UCSD-AML1 (cell line): ENCODE results near the gene ZNF428.
"Not testable (repeated sequence)": the region's sequence is repeated elsewhere in the genome, so short reads cannot be mapped to it uniquely, and the experiment has no call there.

Experiments
- DNase-seq: peaks from one replicate; lab custom pipeline; 2025; ENCODE audit not compliant: unreplicated experiment; lab: John Stamatoyannopoulos, UW

Gene ZNF428

DNA sequence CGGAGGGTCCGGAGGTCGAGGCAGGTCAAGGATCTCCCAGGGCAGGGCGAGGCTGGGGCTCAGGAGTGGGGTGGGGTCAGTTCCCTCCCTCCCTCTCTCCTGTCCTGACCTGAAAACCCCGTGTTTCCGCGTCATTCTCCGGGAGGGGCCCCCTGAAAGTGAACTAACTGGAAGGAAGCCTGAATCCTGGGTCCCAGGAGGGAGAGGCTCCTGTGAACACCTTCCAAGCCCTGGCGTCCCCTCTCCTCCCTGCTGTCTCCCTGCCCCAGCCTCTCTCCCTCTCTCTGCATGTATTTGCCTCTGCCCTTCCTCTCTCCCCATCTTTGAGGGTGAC lies 21.0 kb upstream of the ZNF428 start:
- no peak for DNase-seq

DNA sequence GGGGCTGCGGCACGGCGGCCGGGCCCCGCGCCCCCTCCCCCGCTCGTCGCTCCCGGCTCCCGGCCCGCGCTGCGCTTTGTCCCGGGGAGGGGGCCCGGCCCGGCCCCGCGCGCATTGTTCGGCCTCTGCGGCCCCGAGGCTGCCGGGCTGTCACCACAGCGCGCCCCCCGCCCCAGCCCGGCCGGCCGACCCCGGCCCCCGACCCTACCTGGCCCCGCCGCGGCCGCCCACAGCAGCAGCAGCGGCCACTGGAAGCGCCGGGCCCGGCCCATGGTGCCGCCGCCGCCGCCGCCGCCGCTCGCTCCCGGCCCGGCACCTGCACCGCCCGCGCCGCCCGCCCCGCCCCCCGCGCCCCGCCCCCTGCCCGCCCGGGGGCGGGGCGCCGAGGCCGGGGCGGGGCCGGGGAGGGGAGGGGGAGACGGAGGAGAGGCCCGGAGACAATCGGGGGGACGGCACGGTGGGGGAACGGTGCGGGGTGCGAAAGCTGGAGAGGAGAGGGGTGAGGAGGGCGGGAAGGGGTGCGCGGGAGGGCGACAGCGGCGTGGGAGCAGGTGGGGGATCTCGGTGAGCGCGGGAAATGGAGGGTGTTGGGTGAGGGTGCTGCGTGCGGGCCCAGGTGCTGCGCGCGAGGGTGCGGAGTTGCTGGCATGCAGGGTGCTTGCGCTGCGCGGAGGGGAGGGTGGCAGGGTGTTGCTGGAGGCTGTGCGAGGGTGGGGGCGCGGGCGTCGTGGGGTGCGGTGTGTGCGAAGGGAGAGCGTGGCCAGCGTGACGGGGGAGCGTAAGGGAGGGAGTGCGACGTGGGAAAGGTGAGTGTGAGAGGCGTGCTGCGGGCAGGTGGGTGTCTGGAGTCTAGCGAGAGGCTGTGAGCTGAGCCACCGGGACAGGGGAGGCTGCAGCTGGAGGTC lies 20.3 kb upstream of the ZNF428 start, which contains the start of gene CADM4:
TSS of gene CADM4 (minus strand) at position 332 of the 905 bp plus-strand sequence. CDS start at position 272, 60 bp downstream.
- no peak for DNase-seq

DNA sequence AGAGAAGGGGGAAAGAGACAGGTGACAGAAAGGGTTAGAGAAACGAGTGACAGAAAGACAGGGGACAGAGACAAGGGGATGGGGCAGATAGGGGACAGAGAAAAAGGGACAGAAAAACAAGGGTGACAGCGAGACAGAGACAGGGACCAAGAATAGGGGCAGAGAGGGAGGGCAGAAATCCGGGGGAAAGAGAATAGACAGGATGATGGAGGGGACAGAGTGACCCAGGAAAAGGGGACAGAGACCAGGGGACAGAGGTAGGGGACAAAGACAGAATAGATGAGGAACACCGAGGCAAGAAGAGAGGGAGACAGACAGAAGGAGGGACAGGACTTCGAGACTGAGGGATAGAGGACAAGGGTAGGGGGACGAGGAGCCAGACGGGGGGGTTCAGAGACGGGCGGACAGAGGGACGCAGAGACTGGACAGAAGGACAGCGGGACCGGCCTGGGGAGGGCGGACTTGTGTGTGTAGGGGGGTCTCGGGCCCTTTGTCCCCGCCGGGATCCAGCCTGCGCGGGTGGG lies 19.6 kb upstream of the ZNF428 start:
- no peak for DNase-seq

DNA sequence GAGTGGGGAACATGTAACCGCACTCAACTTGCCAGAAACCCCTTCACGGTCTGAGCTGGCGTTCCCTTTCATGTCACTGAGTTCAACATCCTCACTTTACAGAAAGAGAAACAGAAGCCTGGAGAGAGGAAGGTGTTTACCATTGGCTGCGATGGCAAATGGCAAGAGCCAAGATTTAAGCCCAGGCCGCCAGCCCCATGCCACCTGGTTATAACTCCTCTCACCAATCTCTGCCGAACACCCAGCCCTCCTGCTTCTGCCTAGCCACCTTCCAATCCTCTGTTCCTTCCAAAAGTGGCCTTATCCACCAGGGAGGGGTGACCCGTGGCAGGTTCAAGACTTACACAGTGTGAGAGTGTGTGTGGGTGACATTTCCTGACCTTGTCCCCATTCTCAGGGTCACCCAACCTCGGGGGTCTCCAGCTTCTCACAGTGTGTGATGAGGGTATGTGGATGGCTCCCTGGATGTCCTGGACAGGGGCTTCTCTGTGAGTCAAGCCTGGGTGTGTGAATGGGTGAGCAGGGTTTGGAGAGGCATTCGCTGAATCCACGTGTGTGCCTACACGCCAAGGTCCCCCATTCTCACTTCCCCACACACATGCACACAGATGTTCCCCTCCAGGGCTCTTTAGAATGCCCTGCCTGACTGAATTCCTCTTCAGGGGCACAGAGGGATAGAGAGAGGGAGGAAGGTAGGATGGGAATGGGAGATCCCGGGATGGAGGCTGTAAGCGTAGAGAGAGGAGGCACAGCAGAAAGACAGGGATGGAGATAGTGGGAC lies 19.0 kb upstream of the ZNF428 start:
- DNase-seq, result no peak

DNA sequence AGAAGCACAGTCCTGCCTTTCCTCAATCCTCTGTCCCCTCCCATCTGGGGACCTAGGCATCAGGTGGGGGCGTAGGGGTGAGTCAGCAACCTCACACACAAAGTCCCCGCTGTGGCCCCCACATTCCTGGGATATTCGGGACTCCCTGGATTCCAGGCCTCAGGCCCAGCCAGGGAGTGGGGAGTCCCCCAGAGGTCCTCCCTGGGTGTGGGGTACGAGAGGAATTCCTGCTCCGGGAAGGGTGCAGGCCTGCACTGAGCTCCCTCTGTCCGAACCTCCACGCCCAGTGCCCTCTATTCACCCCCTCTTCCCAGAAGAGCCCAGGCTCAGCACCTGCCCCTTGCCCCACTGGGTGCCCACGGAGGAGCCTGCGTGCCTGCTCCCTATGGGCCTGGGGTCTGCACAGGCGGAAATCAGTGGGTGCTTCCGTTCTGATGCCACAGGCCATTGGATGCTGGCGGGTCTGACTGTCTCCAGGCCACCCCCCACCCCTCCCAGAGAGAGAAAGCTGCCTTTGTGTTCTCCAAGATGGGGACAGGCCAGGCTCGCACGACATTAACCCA lies 16.8 kb upstream of the ZNF428 start:
- no peak for DNase-seq

DNA sequence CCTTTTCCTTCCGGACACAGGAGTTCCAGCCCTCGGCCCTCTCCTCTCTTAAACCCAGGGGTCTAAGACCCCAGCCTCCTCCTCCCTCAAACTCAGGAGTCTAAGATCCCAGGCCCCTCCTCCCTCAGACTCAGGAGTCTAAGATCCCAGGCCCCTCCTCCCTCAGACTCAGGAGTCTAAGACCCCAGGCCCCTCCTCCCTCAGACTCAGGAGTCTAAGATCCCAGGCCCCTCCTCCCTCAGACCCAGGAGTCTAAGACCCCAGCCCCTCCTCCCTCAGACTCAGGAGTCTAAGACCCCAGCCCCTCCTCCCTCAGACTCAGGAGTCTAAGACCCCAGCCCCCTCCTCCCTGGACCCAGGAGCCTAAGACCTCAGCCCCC lies 16.1 kb upstream of the ZNF428 start:
- DNase-seq, result not testable (repeated sequence)

DNA sequence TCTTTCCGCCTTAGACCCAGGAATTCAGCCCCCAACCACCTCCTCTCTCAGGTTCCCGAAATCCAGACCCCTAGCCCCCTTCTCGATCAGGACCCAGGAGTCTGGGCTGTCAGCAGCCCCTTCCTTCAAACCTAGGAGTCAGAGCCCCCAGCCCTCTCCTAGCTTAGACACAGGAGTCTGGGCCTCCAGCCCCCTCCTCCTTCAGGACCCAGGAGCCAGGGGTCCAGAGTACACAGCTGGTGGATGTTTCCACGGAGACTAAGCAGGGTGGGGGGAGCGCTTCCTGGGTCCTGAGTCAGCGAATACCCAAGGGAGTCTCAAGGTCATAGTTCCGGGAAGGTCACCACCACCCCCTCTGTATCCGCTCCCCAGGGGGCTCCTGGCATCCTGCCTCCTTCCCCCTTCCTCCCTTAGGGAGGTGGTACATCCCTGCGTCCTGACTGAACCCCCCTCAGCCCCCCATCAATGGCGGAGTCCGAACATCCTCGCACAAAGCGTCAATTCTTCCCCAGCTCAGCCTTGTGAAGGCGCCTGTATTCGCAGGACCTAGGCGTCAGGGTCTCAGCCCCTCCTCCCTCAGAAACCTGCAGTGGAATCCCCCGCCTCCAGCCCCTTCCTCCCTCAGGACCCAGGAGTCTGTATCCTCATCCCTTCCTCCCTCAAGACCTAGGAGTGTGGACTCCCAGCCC lies 15.6 kb upstream of the ZNF428 start:
- DNase-seq, result no peak

DNA sequence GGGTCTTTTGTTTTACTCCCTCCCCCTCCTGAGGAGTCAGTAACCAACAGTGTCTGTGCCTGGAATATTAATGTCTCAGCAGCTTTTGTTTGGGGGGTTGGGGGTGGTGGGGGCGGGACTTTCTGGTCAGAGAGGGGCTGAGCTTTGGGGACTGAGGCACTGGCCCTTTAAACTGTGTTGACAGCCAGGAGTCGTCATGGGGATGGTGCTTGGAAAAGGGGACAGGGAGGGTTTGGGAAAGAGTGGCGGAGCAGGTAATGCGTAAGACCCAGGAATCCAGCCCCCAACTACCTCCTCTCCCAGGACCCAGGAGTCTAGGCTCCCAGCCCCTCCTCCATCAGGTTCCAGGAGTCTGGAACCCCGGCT lies 15.1 kb upstream of the ZNF428 start:
- no peak for DNase-seq

DNA sequence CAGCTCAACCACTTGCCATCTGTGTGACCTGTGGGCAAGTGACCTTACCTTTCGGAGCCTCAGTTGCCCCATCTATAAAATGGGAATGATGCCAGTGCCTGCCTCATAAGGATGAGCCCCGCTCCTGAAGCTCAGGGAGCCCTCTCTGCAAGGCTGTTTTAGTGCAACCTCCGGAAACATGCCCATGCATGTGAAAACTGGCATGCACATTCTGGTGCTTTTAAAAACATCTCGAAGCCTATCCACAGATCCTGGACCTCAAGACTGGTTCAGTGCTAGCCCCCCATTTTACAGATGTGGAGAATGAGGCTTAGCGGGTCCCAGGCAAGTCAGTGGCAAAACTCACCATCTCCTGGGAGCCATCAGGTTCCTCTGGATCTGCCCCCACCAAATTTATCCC lies 14.6 kb upstream of the ZNF428 start:
- DNase-seq, result no peak

DNA sequence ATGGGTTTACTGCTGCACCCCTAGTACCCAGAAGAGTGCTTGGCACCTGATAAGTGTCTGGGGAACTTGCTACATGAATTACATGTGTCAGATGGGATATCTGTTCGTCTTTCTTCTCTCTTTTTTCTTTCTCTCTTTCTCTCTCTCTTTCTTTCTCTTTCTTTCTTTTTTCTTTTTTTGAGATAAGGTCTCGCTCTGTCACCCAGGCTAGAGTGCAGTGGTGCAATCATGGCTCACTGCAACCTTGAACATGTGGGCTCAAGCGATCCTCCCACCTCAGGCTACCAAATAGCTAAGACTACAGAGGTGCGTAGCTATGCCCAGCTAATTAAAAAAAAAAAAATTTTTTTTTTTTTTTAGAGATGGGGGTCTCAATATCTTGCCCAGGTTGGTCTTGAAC lies 14.1 kb upstream of the ZNF428 start:
- no peak for DNase-seq

DNA sequence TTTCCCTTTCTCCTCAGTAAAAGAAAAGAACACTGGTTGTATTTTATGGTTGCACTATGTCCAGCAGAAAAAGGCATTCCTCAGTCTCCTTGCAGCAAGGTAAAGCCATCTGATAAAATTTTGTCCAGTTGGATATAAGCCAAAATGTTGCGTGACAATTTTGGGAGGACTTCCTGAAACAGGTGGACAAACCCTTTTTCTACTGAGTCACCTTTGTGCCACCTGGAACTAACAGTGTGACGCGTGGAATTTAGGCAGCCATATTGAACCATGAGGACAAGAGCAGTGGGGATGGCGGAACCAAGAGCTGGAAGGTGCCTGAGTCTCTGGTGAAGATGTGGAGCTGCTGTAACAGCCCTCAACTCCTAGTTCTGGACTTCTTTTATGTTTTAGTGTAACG lies 12.1 kb upstream of the ZNF428 start:
- DNase-seq, result no peak

DNA sequence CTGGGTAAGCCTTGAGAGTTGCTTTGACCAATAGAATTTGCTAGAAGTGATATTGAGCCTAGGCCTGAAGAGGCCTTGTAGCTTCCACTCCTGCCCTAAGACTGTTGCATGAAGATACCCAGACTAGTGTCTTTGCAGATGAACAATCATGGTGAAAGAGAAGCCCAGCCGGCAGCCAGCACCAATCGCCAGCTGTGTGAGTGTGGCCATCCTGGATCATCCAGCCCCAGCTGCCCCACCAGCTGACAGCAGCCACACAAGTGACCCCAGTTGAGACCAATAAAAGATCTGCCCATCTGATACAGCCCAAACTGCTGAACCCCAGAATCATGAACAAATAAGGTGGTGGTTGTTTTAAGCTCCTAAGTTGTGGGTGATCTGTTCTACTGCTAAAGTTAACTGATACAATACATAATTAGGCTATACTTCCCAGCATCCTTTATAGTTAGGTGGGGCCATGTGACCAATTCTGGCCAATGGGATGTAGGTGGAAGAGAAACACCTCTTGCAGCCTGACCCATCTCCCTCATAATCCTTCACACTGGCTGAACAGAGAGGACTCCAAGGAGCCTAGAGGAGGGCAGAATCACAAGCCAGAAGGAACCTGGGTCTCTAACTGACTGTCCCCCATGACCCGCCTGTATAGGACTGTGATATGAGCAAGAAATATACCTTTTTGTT lies 9.4 kb upstream of the ZNF428 start:
- no peak for DNase-seq

DNA sequence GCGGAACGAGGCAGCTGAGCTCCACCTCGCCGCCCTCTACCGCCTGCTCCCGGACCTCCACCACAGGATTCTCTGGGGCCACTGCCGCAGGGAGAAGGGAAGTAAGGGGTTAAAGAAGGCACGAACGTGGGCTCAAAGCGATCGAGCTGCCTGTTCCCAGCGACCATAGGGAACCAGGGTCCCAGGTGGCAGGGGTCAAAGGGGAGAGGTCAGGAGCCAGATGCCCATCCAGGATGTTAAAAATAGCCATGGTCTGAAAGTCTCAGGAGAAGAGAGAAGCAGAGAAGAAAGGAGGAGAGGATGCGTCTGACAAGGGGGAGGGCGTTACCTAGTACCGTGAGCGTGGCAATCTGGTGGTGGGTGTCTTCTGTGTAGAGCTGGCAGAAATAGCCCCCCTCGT lies 7.4 kb upstream of the ZNF428 start:
- DNase-seq, result no peak

DNA sequence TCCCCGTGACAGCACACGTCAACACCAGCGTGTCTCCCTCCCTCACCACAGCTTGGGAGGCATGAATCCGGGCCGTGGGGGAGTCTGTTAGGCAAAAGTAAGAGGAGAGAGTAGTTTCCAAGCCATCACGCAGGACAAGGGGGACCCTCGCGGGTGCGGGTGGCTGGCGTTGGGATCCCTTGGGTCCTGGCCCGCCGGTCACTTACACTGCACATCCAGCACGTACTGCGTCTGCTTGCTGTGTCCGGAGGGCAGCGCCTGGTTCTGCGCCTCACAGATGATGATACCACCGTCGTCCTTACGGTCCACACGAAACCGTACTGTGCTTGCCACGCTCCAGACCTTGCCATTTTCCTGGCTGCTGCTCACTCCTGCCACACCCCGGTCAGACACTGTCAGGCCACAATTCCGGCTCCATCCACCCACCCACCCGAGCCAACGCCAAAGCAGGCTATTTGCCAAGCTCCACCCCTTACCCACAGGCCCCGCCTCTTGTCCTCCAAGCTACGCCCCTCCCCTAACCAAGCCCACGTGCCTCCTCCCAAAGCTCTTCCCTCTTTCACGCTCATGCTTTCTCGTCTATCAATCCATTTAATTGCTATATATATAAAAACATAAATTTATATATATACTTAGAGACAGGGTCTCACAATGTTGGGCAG lies 6.6 kb upstream of the ZNF428 start:
- DNase-seq, result peak; percentile 86

DNA sequence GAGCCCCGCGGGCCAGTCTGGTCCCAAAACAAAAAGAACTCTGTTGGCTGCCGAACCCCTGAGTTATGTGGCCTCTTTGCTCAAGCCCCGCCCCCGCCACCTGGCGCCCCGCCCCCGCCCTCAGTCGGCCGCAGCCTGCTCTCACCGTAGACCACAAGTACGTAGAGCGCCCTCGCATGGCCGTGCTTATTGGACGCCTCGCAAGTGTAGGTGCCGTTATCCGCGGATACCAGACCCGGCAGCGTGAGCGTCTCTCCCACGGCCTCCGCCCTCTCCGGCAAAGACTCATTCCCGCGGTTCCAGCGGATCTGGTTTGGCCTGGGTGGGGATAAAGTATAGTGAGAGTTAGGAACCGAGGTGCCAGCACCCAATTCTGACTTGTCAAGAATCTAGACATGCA lies 5.5 kb upstream of the ZNF428 start:
- peak; percentile 85 for DNase-seq

DNA sequence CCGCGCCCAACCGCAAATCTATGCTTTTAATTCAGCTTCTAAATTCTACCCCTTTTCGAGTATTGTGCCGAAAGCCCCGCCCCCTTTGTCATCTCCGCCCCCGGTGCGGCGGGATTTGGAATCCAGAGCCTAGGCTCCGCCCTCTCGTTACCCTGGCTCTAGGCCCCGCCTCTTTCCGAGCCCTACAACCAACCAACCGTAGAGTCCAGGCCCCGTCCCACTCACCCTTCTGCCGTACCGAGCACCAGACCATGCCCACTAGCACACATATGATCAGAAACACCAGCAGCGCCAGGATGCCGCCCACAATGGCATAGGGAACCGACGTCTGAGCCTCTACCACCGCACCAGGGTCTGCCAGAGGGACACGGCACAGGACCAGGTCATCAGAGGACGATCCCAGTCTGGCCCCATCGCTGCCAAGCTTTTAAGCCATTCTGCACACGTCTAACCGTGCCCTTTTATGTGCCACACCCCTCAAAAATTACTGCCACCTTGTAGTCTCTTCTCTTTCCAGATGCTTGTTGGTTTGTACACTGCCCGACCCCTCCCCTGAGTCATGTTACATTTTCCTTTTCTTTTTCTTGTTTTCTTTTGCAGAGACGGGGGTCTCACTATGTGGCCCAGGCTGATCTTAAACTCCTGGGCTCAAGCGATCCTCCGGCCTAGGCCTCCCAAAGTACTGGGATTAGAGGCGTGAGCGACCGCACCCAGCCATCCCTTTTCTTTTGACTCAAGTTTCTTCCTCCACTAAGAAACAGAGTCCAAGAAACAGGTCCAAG lies 4.7 kb upstream of the ZNF428 start:
- no peak for DNase-seq

DNA sequence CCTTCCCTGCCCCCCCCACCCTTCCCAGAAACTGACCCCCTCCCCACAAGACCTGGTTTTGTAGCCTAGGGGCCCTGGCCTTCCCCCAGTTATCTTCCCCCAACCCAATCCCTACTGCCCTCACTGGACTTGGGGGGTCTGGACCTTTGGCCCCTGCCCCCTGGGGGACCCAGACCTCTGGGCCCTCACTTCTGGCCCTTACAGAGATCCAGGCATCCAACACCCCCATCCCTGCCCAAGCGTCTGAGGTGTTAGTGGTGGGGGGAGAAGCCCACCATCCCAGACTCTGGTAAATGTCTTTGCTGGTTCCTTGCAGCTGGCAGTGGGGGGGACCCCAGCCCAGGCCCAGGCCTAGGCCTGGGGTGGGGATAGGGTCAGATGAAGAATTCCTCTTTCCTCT lies 3.5 kb upstream of the ZNF428 start:
- DNase-seq, result no peak

DNA sequence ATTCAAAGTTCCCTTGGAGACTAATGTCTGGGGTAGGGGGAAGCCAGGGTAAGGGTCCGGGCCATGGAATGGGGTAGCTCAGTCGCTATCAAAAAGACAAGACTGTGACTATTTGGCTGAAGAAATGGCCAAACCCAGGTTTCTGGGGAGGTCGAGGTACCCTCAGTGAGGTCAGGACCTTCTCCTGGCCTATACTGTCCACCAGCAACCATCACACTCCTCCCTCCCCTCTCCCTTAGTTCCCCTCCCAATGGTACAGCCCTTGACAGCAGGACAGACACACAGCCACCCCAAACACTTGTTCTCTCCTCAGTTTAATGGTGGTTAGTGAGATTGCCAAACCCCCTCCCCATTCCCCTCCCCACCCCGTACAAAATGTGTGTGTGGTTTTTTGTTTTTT lies 2.6 kb upstream of the ZNF428 start:
- DNase-seq, result no peak
